GM18511 (cell line): Measurements from ENCODE around the gene TMCO1.
"Not testable (repeated sequence)": the region's sequence is repeated elsewhere in the genome, so short reads cannot be mapped to it uniquely, and the experiment has no call there.

ENCODE experiments used
- ATAC-seq: cut with Tn5 transposase; IDR thresholded peaks from one replicate; pipeline ENCODE4 v1.9.1; 2021; ENCODE audit warnings: mild to moderate bottlenecking, moderate library complexity; ENCODE audit not compliant: unreplicated experiment

TMCO1 gene

GRCh38 chr1:165747632-165748447 lies 20.8 kb downstream of the TMCO1 start:
- no peak for ATAC-seq

GRCh38 chr1:165744913-165745312 lies 23.8 kb downstream of the TMCO1 start:
- not testable (repeated sequence) for ATAC-seq

- no peak for ATAC-seq
Observed at GRCh38 chr1:165742194-165742593, 26.5 kb downstream of the TMCO1 start.

GRCh38 chr1:165738794-165739193 lies 29.9 kb downstream of the TMCO1 start:
- peak; percentile 97 for ATAC-seq

- ATAC-seq, result no peak
Observed at GRCh38 chr1:165737196-165737595, 31.5 kb downstream of the TMCO1 start.

- no peak for ATAC-seq
Observed at GRCh38 chr1:165734906-165735305, 33.8 kb downstream of the TMCO1 start.

GRCh38 chr1:165726841-165727240 lies 41.8 kb downstream of the TMCO1 start:
- ATAC-seq, result no peak

- no peak for ATAC-seq
Observed at GRCh38 chr1:165726169-165726568, 42.5 kb downstream of the TMCO1 start.

- ATAC-seq, result peak; percentile 68
Observed at GRCh38 chr1:165717918-165718515, 50.7 kb downstream of the TMCO1 start.

GRCh38 chr1:165716265-165717051 lies 52.2 kb downstream of the TMCO1 start:
- ATAC-seq, result not testable (repeated sequence)

GRCh38 chr1:165712764-165713163 lies 55.9 kb downstream of the TMCO1 start:
- ATAC-seq, result no peak

- ATAC-seq, result no peak
Observed at GRCh38 chr1:165707984-165708706, 60.5 kb downstream of the TMCO1 start.

- ATAC-seq, result no peak
Observed at GRCh38 chr1:165703648-165704047, 65.0 kb downstream of the TMCO1 start.

- not testable (repeated sequence) for ATAC-seq
Observed at GRCh38 chr1:165701922-165702321, 66.7 kb downstream of the TMCO1 start.

GRCh38 chr1:165699577-165699976 lies 69.1 kb downstream of the TMCO1 start:
- no peak for ATAC-seq

- peak; percentile 15 for ATAC-seq
Observed at GRCh38 chr1:165698761-165699052, 70.0 kb downstream of the TMCO1 start.

GRCh38 chr1:165697881-165698760 lies 70.5 kb downstream of the TMCO1 start, which contains the start of gene ALDH9A1:
ALDH9A1 (minus strand) TSS chr1:165698562; CDS start chr1:165698558, 4 bp downstream.
- ATAC-seq, result peak; percentile 94

GRCh38 chr1:165697491-165697880 lies 71.2 kb downstream of the TMCO1 start:
- ATAC-seq, result no peak

- ATAC-seq, result no peak
Observed at GRCh38 chr1:165696625-165697100, 72.0 kb downstream of the TMCO1 start.

- ATAC-seq, result no peak
Observed at GRCh38 chr1:165695031-165695430, 73.6 kb downstream of the TMCO1 start.
